Upper lobe of left lung (tissue), 6 donors: ENCODE measurements around the gene CCDC195. TPM values are rescaled to one million over a fixed set of nuclear protein-coding genes. Genes with fewer than 3 reads are reported as not detected.

Source experiments
- ATAC-seq, 2 donors: fragments of 200-7000 bp; cut with Tn5 transposase; one replicate each; pipeline ENCODE4 v1.9.1; 2022; ENCODE audit warnings: mild to moderate bottlenecking in 2 of 2, moderate library complexity in 2 of 2; ENCODE audit not compliant: low FRiP score in 2 of 2
- DNase-seq, 2 donors: peaks; one replicate each; pipeline ENCODE4 v3.0.0-alpha.2; 2019 to 2020
- H3K27ac ChIP-seq, 4 donors: fragments of 200-600 bp; sonication (generic); one replicate each; pipeline ENCODE4 v1.5.1; 2016 to 2019
- H3K27me3 ChIP-seq, 4 donors: fragments of 200-600 bp; sonication (generic); one replicate each; pipeline ENCODE4 v1.5.1; 2017 to 2019
- H3K36me3 ChIP-seq, 4 donors: fragments of 200-600 bp; sonication (generic); one replicate each; pipeline ENCODE4 v1.5.1; 2016 to 2019
- H3K4me1 ChIP-seq, 4 donors: fragments of 200-600 bp; sonication (generic); one replicate each; pipeline ENCODE4 v1.5.1; 2018 to 2019
- H3K4me3 ChIP-seq, 4 donors: fragments of 200-600 bp; sonication (generic); one replicate each; pipeline ENCODE4 v1.5.1; 2017 to 2019; ENCODE audit warnings: mild to moderate bottlenecking in 2 of 4, moderate library complexity in 1 of 4
- H3K9me3 ChIP-seq, 4 donors: fragments of 200-600 bp; sonication (generic); one replicate each; pipeline ENCODE4 v1.5.1; 2018 to 2019
- CTCF ChIP-seq, 6 experiments: fragments of 450-650 bp in 4 of 6; fragments of 200-600 bp in 2 of 6; sonication (generic) in 2 of 6; IDR thresholded peaks; one replicate each; pipeline ENCODE4 v1.5.1; 2016 to 2019; ENCODE audit warnings: antibody characterized with exemption in 6 of 6
- EP300 ChIP-seq, 4 donors: sonication (generic); formaldehyde crosslinking; IDR thresholded peaks; one replicate each; pipeline ENCODE4 v1.5.1; 2017; ENCODE audit warnings: antibody characterized with exemption in 4 of 4, control low read depth in 2 of 4
- POLR2A ChIP-seq, 4 donors: fragments of 450-650 bp; IDR thresholded peaks; one replicate each; pipeline ENCODE4 v1.5.1; 2016 to 2017; ENCODE audit warnings: antibody characterized with exemption in 4 of 4, mild to moderate bottlenecking in 2 of 4
- POLR2AphosphoS5 ChIP-seq, 2 donors: sonication (generic); formaldehyde crosslinking; IDR thresholded peaks; one replicate each; pipeline ENCODE4 v1.5.1; 2017; ENCODE audit warnings: antibody characterized with exemption in 2 of 2
- WGBS, 2 donors: methylation state at CpG; one replicate each; pipeline ENCODE4 v1.1.5; 2017 to 2018; 5-methylcytosine and 5-hydroxymethylcytosine counted together
- total RNA-seq, 6 donors: library from RNA; depleted of rRNA in 4 of 6; stranded (reverse); fragments of >200 nt in 4 of 6; gene quantifications; one replicate each; pipeline versions ENCODE4 v1.1.0 to v1.2.1, GENCODE V29; 2016 to 2021
- donor health status: DM: no; HTN: no; CAD: no; lungs with moderate emphysema.
- donor health status: DM: no; HTN: yes; CAD: no; lungs with severe emphysema.

The CCDC195 gene
- total RNA-seq, 6 donors from 2014 or later = not detected

GRCh38 chr2:224751996-224752698, 36.0 kb upstream of the CCDC195 start:
- H3K4me1 ChIP-seq = no peaks in the 10 kb centered on the region
- no peak overlapping the region for H3K4me3 ChIP-seq
- no peak for ATAC-seq
- TF ChIP-seq POLR2AphosphoS5 (IDR thresholded peaks at IDR 0.05) (no peak), CTCF (IDR thresholded peaks at IDR 0.05) (no peak), EP300 (IDR thresholded peaks at IDR 0.05) (no peak), POLR2A (IDR thresholded peaks at IDR 0.05) (no peak)
- no peak for DNase-seq
- peaks cover 0 to under 1% (median 0%) of the 10 kb centered on the region in 4 donors for H3K9me3 ChIP-seq
- 68 to 70% methylated on average over 5 of the region's 5 CpGs for WGBS, 2 donors
- no peak overlapping the region for H3K27ac ChIP-seq
- H3K27me3 ChIP-seq = no peaks in the 10 kb centered on the region
- no peaks in the 10 kb centered on the region for H3K36me3 ChIP-seq

GRCh38 chr2:224749136-224749535, 33.0 kb upstream of the CCDC195 start:
- Histone ChIP-seq H3K27me3 (no peaks in the 10 kb centered on the region), H3K4me1 (no peaks in the 10 kb centered on the region), H3K9me3 (no peaks in the 10 kb centered on the region), H3K27ac (no peak overlapping the region), H3K4me3 (no peak overlapping the region), H3K36me3 (no peaks in the 10 kb centered on the region)
- 71 to 80% methylated on average over 1 of the region's 1 CpG for WGBS, 2 donors
- DNase-seq = no peak
- TF ChIP-seq POLR2AphosphoS5 (IDR thresholded peaks at IDR 0.05) = no peak
- no peak for TF ChIP-seq POLR2A (IDR thresholded peaks at IDR 0.05)
- no peak for TF ChIP-seq EP300 (IDR thresholded peaks at IDR 0.05)
- no peak for TF ChIP-seq CTCF (IDR thresholded peaks at IDR 0.05)
- ATAC-seq = no peak

DNA sequence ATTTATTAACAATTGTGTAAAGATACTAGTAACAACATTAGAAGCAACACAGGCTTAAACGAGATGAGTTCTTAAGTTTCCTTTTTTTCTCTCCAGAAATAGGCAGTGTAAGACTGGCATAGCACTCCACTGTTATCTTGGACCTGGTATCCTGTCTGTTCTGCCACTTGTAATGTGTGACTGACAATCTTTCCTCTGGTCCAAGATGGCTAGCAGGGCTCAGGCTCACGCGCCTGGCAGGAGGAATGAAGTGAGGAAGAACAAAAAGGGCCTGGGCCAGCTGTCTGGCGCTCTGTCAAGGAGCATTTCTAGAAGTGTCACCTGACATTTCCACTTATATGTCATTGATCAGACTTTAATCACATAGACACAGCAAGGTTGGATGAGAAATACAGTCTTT, 31.6 kb upstream of the CCDC195 start:
- H3K9me3 ChIP-seq = no peaks in the 10 kb centered on the region
- ATAC-seq = no peak
- TF ChIP-seq EP300 (IDR thresholded peaks at IDR 0.05) (no peak), POLR2AphosphoS5 (IDR thresholded peaks at IDR 0.05) (no peak)
- no peaks in the 10 kb centered on the region for H3K4me1 ChIP-seq
- no peaks in the 10 kb centered on the region for H3K27me3 ChIP-seq
- WGBS, 2 donors = 69 to 72% methylated on average over 4 of the region's 4 CpGs
- no peak overlapping the region for H3K27ac ChIP-seq
- no peak for DNase-seq
- no peak overlapping the region for H3K4me3 ChIP-seq
- H3K36me3 ChIP-seq = no peaks in the 10 kb centered on the region

DNA sequence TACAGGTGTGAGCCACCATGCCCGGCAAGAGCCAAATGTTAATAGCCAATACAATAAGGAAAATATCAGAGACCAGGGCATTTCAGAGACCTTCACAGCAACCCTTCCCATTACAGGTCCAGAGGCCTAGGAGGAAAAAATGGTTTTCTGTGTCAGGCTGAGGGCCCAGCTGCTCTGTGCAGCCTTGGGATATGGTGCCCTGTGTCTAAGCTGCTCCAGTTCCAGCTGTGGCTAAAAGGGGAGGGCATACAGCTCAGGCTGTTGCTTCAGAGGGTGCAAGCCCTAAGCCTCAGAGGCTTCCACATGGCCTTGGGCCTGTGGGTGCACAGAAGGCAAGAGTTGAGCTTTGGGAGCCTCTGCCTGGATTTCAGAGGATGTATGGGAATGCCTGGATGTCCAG, 20.1 kb upstream of the CCDC195 start:
- ATAC-seq = no peak
- WGBS, 2 donors = 100% methylated on average over 1 of the region's 1 CpG
- no peak for DNase-seq
- H3K36me3 ChIP-seq = no peaks in the 10 kb centered on the region
- no peaks in the 10 kb centered on the region for H3K4me1 ChIP-seq
- no peaks in the 10 kb centered on the region for H3K27me3 ChIP-seq
- H3K27ac ChIP-seq = no peak overlapping the region
- H3K4me3 ChIP-seq = no peak overlapping the region
- TF ChIP-seq POLR2A (IDR thresholded peaks at IDR 0.05) (no peak), CTCF (IDR thresholded peaks at IDR 0.05) (no peak), POLR2AphosphoS5 (IDR thresholded peaks at IDR 0.05) (no peak), EP300 (IDR thresholded peaks at IDR 0.05) (no peak)
- H3K9me3 ChIP-seq = peaks cover 0 to 11% (median 10%) of the 10 kb centered on the region in 4 donors

DNA sequence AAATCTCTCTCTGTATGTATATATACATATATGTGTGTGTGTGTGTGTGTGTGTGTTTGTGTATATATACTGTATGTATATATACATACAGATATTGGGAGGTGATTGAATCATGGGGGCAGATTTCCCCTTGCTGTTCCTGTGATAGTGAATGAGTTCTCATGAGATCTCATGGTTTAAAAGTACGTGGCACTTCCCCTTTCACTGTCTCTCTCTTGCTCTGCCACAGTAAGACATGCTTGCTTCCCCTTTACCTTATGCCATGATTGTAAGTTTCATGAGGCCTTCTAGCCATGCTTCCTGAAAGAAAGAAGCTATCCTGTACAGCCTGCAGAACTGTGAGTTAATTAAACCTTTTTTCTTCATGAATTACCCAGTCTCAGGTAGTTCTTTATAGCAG, 18.8 kb upstream of the CCDC195 start:
- 50 to 77% methylated on average over 1 of the region's 1 CpG for WGBS, 2 donors

More for the DNA sequence above, 18.8 kb upstream of the CCDC195 start:
- no peaks in the 10 kb centered on the region for H3K27me3 ChIP-seq
- ATAC-seq = no peak
- no peaks in the 10 kb centered on the region for H3K36me3 ChIP-seq
- H3K4me3 ChIP-seq = no peak overlapping the region
- TF ChIP-seq EP300 (IDR thresholded peaks at IDR 0.05) = no peak
- no peak for TF ChIP-seq CTCF (IDR thresholded peaks at IDR 0.05)
- no peak for TF ChIP-seq POLR2A (IDR thresholded peaks at IDR 0.05)
- no peak for TF ChIP-seq POLR2AphosphoS5 (IDR thresholded peaks at IDR 0.05)
- DNase-seq = no peak
- no peak overlapping the region for H3K27ac ChIP-seq
- H3K4me1 ChIP-seq = no peaks in the 10 kb centered on the region
- peaks cover 0 to 11% (median 10%) of the 10 kb centered on the region in 4 donors for H3K9me3 ChIP-seq
